Measurements from ENCODE around the gene ERF. TPM values are rescaled to one million over a fixed set of nuclear protein-coding genes. Genes with fewer than 3 reads are reported as not detected.
A peak's percentile ranks its signal among the peaks of the same experiment; 100 is the strongest.

The ERF gene
- total and polyA plus RNA-seq, 2 donors (not counting 1 experiment from before 2014, with no cell fraction given) = 48.6 to 51.5 TPM

GRCh38 chr19:42271045-42271419 is 16.1 kb upstream of the ERF start:
- H3K9me3 Mint-ChIP-seq (ENCODE audit: insufficient read depth) = no peaks in the 10 kb centered on the region
- WGBS (ENCODE audit: insufficient coverage) = 71% methylated on average over 2 of the region's 3 CpGs
- Histone ChIP-seq H3K4me2 (replicated peaks; ENCODE audit: low read depth, low read length, poor library complexity, severe bottlenecking) (peak overlapping the region; percentile 92), H3K27me3 (replicated peaks in 1 of 4; ENCODE audit: control extremely low read depth in 1 of 4, control insufficient read depth in 3 of 4, insufficient read depth in 4 of 4, low read length in 3 of 4) (no peaks in the 10 kb centered on the region), H4K20me1 (ENCODE audit: control insufficient read depth, insufficient read depth, low read length, poor library complexity, severe bottlenecking) (no peaks in the 10 kb centered on the region), H3K4me3 (ENCODE audit: control extremely low read depth in 1 of 5, extremely low read depth in 1 of 5, insufficient read depth in 1 of 5, low read depth in 2 of 5, low read length in 4 of 5) (peak overlapping the region in 2 of 5 experiments; percentile 49 to 62), H3K4me1 (ENCODE audit: control insufficient read depth in 2 of 2, insufficient read depth in 2 of 2, low read length in 2 of 2) (peaks cover 26 to 32% of the 10 kb centered on the region in 2 donors), H2AFZ (ENCODE audit: insufficient read depth, low read depth, low read length, poor library complexity, severe bottlenecking) (no peak overlapping the region), H3K9ac (ENCODE audit: low read length) (no peak overlapping the region), H3K9me3 (ENCODE audit: control extremely low read depth in 1 of 3, control insufficient read depth in 2 of 3, insufficient read depth in 1 of 3, low read length in 2 of 3) (no peaks in the 10 kb centered on the region), H3K36me3 (replicated peaks in 1 of 2; ENCODE audit: control extremely low read depth in 1 of 2, control insufficient read depth in 1 of 2, extremely low read depth in 1 of 2, insufficient read depth in 2 of 2, low read length in 1 of 2) (peaks cover 0 to 30% of the 10 kb centered on the region in 2 experiments), H3K27ac (ENCODE audit: low read length in 2 of 2) (peak overlapping the region; percentile 19 to 89), H3K79me2 (ENCODE audit: control insufficient read depth, insufficient read depth, low read length) (peaks cover 65% of the 10 kb centered on the region)
- peak overlapping the region; percentile 82 for H3K27ac Mint-ChIP-seq
- ChIA-PET CTCF (interaction anchor here (1.1 to 2.6 kb wide), 6 partner anchors 9 to 163 kb away, joined by 3 to 33 read pairs (median 6); no protein-coding TSS in a partner anchor), POLR2A (interaction anchor here (0.7 to 2.6 kb wide), 6 partner anchors 9 to 139 kb away, joined by 3 to 21 read pairs (median 8); partner anchors contain the start of gene POU2F2)
- intact Hi-C loops (cut with micrococcal nuclease) = no loop called here
- TF ChIP-seq CTCF (IDR thresholded peaks at IDR 0.05) (no peak), EZH2 (IDR thresholded peaks at IDR 0.05; ENCODE audit: borderline replicate concordance, insufficient read depth, low read depth, low read length, poor library complexity, severe bottlenecking) (no peak)
- DNase-seq = no peak
- ATAC-seq (ENCODE audit: low read depth) = no peak
- peak overlapping the region; percentile 88 for H3K4me3 Mint-ChIP-seq
- no peaks in the 10 kb centered on the region for H3K27me3 Mint-ChIP-seq
- H3K4me1 Mint-ChIP-seq = peaks cover 38% of the 10 kb centered on the region

- H3K27me3 Mint-ChIP-seq = no peaks in the 10 kb centered on the region
- Histone ChIP-seq H3K4me2 (replicated peaks; ENCODE audit: low read depth, low read length, poor library complexity, severe bottlenecking) (peak overlapping the region; percentile 92), H3K36me3 (replicated peaks in 1 of 2; ENCODE audit: control extremely low read depth in 1 of 2, control insufficient read depth in 1 of 2, extremely low read depth in 1 of 2, insufficient read depth in 2 of 2, low read length in 1 of 2) (peaks cover 0 to 30% of the 10 kb centered on the region in 2 experiments), H3K9ac (ENCODE audit: low read length) (peak overlapping the region; percentile 80), H3K4me1 (ENCODE audit: control insufficient read depth in 2 of 2, insufficient read depth in 2 of 2, low read length in 2 of 2) (peaks cover 26 to 32% of the 10 kb centered on the region in 2 donors), H3K79me2 (ENCODE audit: control insufficient read depth, insufficient read depth, low read length) (peaks cover 61% of the 10 kb centered on the region), H3K27me3 (replicated peaks in 1 of 4; ENCODE audit: control extremely low read depth in 1 of 4, control insufficient read depth in 3 of 4, insufficient read depth in 4 of 4, low read length in 3 of 4) (no peaks in the 10 kb centered on the region), H3K9me3 (ENCODE audit: control extremely low read depth in 1 of 3, control insufficient read depth in 2 of 3, insufficient read depth in 1 of 3, low read length in 2 of 3) (no peaks in the 10 kb centered on the region), H4K20me1 (ENCODE audit: control insufficient read depth, insufficient read depth, low read length, poor library complexity, severe bottlenecking) (no peaks in the 10 kb centered on the region), H3K4me3 (ENCODE audit: control extremely low read depth in 1 of 5, extremely low read depth in 1 of 5, insufficient read depth in 1 of 5, low read depth in 2 of 5, low read length in 4 of 5) (peak overlapping the region; percentile 49 to 82 (median 62)), H2AFZ (ENCODE audit: insufficient read depth, low read depth, low read length, poor library complexity, severe bottlenecking) (no peak overlapping the region), H3K27ac (ENCODE audit: low read length in 2 of 2) (peak overlapping the region; percentile 89 to 93)
- peak overlapping the region; percentile 88 for H3K4me3 Mint-ChIP-seq
- 6% methylated on average over 12 of the region's 18 CpGs for WGBS (ENCODE audit: insufficient coverage)
- H3K27ac Mint-ChIP-seq = peak overlapping the region; percentile 96
- intact Hi-C loops (cut with micrococcal nuclease) = no loop called here
- peak; percentile 75 for DNase-seq
- ATAC-seq (ENCODE audit: low read depth) = no peak
- H3K9me3 Mint-ChIP-seq (ENCODE audit: insufficient read depth) = no peaks in the 10 kb centered on the region
- POLR2A ChIA-PET = interaction anchor here (0.6 to 2.6 kb wide), 9 partner anchors 9 to 138 kb away, joined by 3 to 21 read pairs (median 5); partner anchors contain the start of genes PAFAH1B3 and POU2F2
- H3K4me1 Mint-ChIP-seq = peaks cover 34% of the 10 kb centered on the region
- CTCF ChIA-PET = interaction anchor here (1.0 to 2.6 kb wide), 7 partner anchors 10 to 162 kb away, joined by 3 to 33 read pairs (median 5); no protein-coding TSS in a partner anchor
- TF ChIP-seq EZH2 (IDR thresholded peaks at IDR 0.05; ENCODE audit: borderline replicate concordance, insufficient read depth, low read depth, low read length, poor library complexity, severe bottlenecking) (no peak), CTCF (IDR thresholded peaks at IDR 0.05) (no peak)
Measured at GRCh38 chr19:42270346-42271044, 15.6 kb upstream of the ERF start.

All from B cell (primary cell).